ENCODE results near the gene CHPF2.

Gene CHPF2

GRCh38 chr7:151197932-151198331 is 34.4 kb upstream of the CHPF2 start:
- Mint-ChIP-seq H3K4me1 (ENCODE audit: low read depth) (peaks cover 2% of the 10 kb centered on the region), H3K4me3 (no peak overlapping the region), H3K27ac (no peak overlapping the region), H3K9me3 (no peaks in the 10 kb centered on the region), H3K36me3 (ENCODE audit: low read depth) (no peaks in the 10 kb centered on the region), H3K27me3 (no peaks in the 10 kb centered on the region)
- no peak for DNase-seq

GRCh38 chr7:151198945-151199848 is 33.1 kb upstream of the CHPF2 start:
- H3K4me1 Mint-ChIP-seq (ENCODE audit: low read depth): peaks cover under 1% of the 10 kb centered on the region
- H3K36me3 Mint-ChIP-seq (ENCODE audit: low read depth): no peaks in the 10 kb centered on the region
- H3K9me3 Mint-ChIP-seq: no peaks in the 10 kb centered on the region
- no peak for DNase-seq
- H3K27me3 Mint-ChIP-seq: peaks cover 3% of the 10 kb centered on the region
- no peak overlapping the region for H3K4me3 Mint-ChIP-seq
- no peak overlapping the region for H3K27ac Mint-ChIP-seq

GRCh38 chr7:151201344-151201743 is 30.9 kb upstream of the CHPF2 start:
- peaks cover 3% of the 10 kb centered on the region for H3K4me1 Mint-ChIP-seq (ENCODE audit: low read depth)

GRCh38 chr7:151201751-151202150 is 30.5 kb upstream of the CHPF2 start:
- Mint-ChIP-seq H3K9me3 (no peaks in the 10 kb centered on the region), H3K4me1 (ENCODE audit: low read depth) (peaks cover 6% of the 10 kb centered on the region), H3K27me3 (peaks cover 3% of the 10 kb centered on the region), H3K27ac (no peak overlapping the region), H3K36me3 (ENCODE audit: low read depth) (no peaks in the 10 kb centered on the region), H3K4me3 (no peak overlapping the region)
- no peak for DNase-seq

More at GRCh38 chr7:151201344-151201743, 30.9 kb upstream of the CHPF2 start:
- H3K27ac Mint-ChIP-seq: no peak overlapping the region
- H3K36me3 Mint-ChIP-seq (ENCODE audit: low read depth): no peaks in the 10 kb centered on the region
- H3K4me3 Mint-ChIP-seq: no peak overlapping the region
- peaks cover 3% of the 10 kb centered on the region for H3K27me3 Mint-ChIP-seq
- no peaks in the 10 kb centered on the region for H3K9me3 Mint-ChIP-seq
- no peak for DNase-seq

- DNase-seq: no peak
- Mint-ChIP-seq H3K4me1 (ENCODE audit: low read depth) (peaks cover 17% of the 10 kb centered on the region), H3K27me3 (peaks cover 3% of the 10 kb centered on the region), H3K27ac (no peak overlapping the region), H3K4me3 (no peak overlapping the region), H3K9me3 (no peaks in the 10 kb centered on the region), H3K36me3 (ENCODE audit: low read depth) (no peaks in the 10 kb centered on the region)
Measured at GRCh38 chr7:151202836-151203235, 29.4 kb upstream of the CHPF2 start.

- H3K4me3 Mint-ChIP-seq: no peak overlapping the region
- H3K27ac Mint-ChIP-seq: no peak overlapping the region
- DNase-seq: no peak
- no peaks in the 10 kb centered on the region for H3K9me3 Mint-ChIP-seq
- peaks cover 3% of the 10 kb centered on the region for H3K27me3 Mint-ChIP-seq
- H3K4me1 Mint-ChIP-seq (ENCODE audit: low read depth): peaks cover 23% of the 10 kb centered on the region
- H3K36me3 Mint-ChIP-seq (ENCODE audit: low read depth): no peaks in the 10 kb centered on the region
Measured at GRCh38 chr7:151204383-151205032, 27.8 kb upstream of the CHPF2 start.

- DNase-seq: no peak
- Mint-ChIP-seq H3K36me3 (ENCODE audit: low read depth) (no peaks in the 10 kb centered on the region), H3K27me3 (peaks cover 3% of the 10 kb centered on the region), H3K4me3 (no peak overlapping the region), H3K9me3 (no peaks in the 10 kb centered on the region), H3K4me1 (ENCODE audit: low read depth) (peaks cover 23% of the 10 kb centered on the region), H3K27ac (no peak overlapping the region)
Measured at GRCh38 chr7:151205730-151206129, 26.6 kb upstream of the CHPF2 start.

GRCh38 chr7:151206914-151207313 is 25.4 kb upstream of the CHPF2 start:
- H3K36me3 Mint-ChIP-seq (ENCODE audit: low read depth): peaks cover 5% of the 10 kb centered on the region
- DNase-seq: no peak
- peaks cover 3% of the 10 kb centered on the region for H3K27me3 Mint-ChIP-seq
- H3K4me3 Mint-ChIP-seq: no peak overlapping the region
- no peaks in the 10 kb centered on the region for H3K9me3 Mint-ChIP-seq
- no peak overlapping the region for H3K27ac Mint-ChIP-seq
- H3K4me1 Mint-ChIP-seq (ENCODE audit: low read depth): peaks cover 23% of the 10 kb centered on the region

- Mint-ChIP-seq H3K36me3 (ENCODE audit: low read depth) (peaks cover 9% of the 10 kb centered on the region), H3K4me3 (no peak overlapping the region), H3K9me3 (no peaks in the 10 kb centered on the region), H3K4me1 (ENCODE audit: low read depth) (peaks cover 23% of the 10 kb centered on the region), H3K27me3 (peaks cover 3% of the 10 kb centered on the region), H3K27ac (no peak overlapping the region)
- no peak for DNase-seq
Measured at GRCh38 chr7:151207315-151207714, 25.0 kb upstream of the CHPF2 start.

- no peak overlapping the region for H3K4me3 Mint-ChIP-seq
- DNase-seq: no peak
- peaks cover 3% of the 10 kb centered on the region for H3K27me3 Mint-ChIP-seq
- H3K36me3 Mint-ChIP-seq (ENCODE audit: low read depth): peaks cover 14% of the 10 kb centered on the region
- H3K9me3 Mint-ChIP-seq: no peaks in the 10 kb centered on the region
- H3K27ac Mint-ChIP-seq: no peak overlapping the region
- H3K4me1 Mint-ChIP-seq (ENCODE audit: low read depth): peaks cover 23% of the 10 kb centered on the region
Measured at GRCh38 chr7:151207804-151208203, 24.5 kb upstream of the CHPF2 start.

- H3K36me3 Mint-ChIP-seq (ENCODE audit: low read depth): peaks cover 20% of the 10 kb centered on the region
- H3K27ac Mint-ChIP-seq: no peak overlapping the region
- peaks cover 3% of the 10 kb centered on the region for H3K27me3 Mint-ChIP-seq
- DNase-seq: no peak
- peaks cover 23% of the 10 kb centered on the region for H3K4me1 Mint-ChIP-seq (ENCODE audit: low read depth)
- no peaks in the 10 kb centered on the region for H3K9me3 Mint-ChIP-seq
- H3K4me3 Mint-ChIP-seq: no peak overlapping the region
Measured at GRCh38 chr7:151208253-151208862, 23.9 kb upstream of the CHPF2 start.

- H3K9me3 Mint-ChIP-seq: no peaks in the 10 kb centered on the region
- peaks cover 32% of the 10 kb centered on the region for H3K36me3 Mint-ChIP-seq (ENCODE audit: low read depth)
- no peaks in the 10 kb centered on the region for H3K27me3 Mint-ChIP-seq
- no peak for DNase-seq
- no peak overlapping the region for H3K4me3 Mint-ChIP-seq
- no peak overlapping the region for H3K27ac Mint-ChIP-seq
- H3K4me1 Mint-ChIP-seq (ENCODE audit: low read depth): peaks cover 23% of the 10 kb centered on the region
Measured at GRCh38 chr7:151209588-151209987, 22.7 kb upstream of the CHPF2 start.

GRCh38 chr7:151210087-151210854 is 22.0 kb upstream of the CHPF2 start, which contains the start of gene H2BK1:
TSS of gene H2BK1 (minus strand) at chr7:151210488. CDS start at chr7:151210318, 170 bp downstream.
- Mint-ChIP-seq H3K36me3 (ENCODE audit: low read depth) (peaks cover 39% of the 10 kb centered on the region), H3K27ac (no peak within 1 kb of the TSS), H3K4me3 (no peak within 1 kb of the TSS), H3K9me3 (no peaks in the 10 kb centered on the region), H3K4me1 (ENCODE audit: low read depth) (peaks cover 23% of the 10 kb centered on the region), H3K27me3 (no peaks in the 10 kb centered on the region)
- DNase-seq: no peak

- peaks cover 49% of the 10 kb centered on the region for H3K36me3 Mint-ChIP-seq (ENCODE audit: low read depth)
- no peaks in the 10 kb centered on the region for H3K27me3 Mint-ChIP-seq
- H3K27ac Mint-ChIP-seq: no peak overlapping the region
- no peak for DNase-seq
- H3K9me3 Mint-ChIP-seq: no peaks in the 10 kb centered on the region
- H3K4me3 Mint-ChIP-seq: no peak overlapping the region
- peaks cover 20% of the 10 kb centered on the region for H3K4me1 Mint-ChIP-seq (ENCODE audit: low read depth)
Measured at GRCh38 chr7:151211155-151211772, 21.0 kb upstream of the CHPF2 start.

Measured in activated T-cell treated with anti-CD3 and anti-CD28 coated beads, Interleukin-2, amount 50 U/mL, for 24 hours (primary cell).